ENCODE results near the gene RNASE7.

RNASE7 gene

DNA sequence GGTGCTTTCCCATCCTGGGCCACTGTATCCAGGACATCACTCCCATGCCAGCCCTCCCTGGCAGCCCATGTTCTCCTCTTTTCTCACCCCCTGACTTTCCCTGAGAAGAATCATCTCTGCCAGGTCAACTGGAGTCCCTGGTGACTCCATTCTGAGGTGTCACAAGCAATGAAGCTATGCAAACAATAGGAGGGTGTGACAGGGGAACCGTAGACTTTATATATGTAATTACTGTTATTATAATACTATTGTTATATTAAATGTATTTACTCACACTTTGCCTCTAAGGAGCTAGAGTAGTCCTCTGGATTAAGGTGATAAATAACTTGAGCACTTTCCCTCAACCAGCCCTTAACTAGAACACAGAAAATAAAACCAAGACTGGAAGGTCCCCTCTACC lies 47.1 kb downstream of the RNASE7 start:
- no peak for DNase-seq

DNA sequence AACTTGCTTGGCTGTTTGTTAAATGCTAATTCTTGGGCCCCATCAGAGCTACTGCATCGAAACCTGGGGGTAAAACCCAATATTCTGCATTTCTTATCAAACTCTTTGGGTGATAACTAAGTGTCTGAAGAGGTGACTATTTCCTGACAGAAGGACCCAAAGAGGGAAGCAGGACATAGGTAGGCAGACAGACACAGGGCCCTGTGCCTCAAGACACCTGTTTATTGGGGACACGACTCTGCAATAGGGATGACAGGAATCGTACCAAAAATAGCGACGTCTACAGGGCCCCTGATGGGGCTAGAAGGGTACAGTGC lies 47.7 kb downstream of the RNASE7 start:
- no peak for DNase-seq

DNA sequence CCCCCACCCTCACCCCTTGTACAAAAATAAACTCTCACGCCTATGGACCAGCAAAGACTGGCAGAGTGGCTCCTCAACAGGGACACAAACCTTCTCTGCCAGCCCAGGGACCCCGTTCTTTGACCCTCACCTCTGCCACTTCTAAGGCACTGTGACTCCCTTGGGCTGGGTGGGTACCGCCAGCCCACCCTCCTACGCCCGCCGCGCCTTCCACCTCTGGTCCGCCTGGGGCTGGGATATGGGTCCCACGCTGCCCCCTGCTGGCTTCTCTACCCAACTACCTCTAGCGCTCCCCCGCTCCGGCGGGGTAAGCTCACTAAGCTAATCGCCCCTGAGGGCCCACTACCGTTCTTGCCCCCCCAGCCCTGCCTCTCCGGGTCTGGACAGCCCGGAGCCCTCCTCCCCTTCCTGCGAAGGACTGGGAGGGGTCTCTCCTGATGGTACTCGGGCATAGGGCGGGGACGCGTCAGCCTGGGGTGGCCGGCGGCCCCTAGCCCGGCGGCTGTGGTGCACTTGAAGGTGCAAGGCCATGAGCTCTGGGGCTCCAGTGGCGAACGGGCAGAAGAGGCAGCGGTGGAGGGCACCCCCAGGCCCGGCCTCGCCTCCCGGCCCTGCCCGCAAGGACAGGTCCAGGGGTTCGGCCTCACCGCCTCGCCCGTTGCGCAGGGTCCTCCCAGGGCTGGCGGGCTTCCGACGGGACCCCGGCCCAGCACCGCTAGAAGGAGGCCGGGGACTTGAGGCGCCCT lies 48.2 kb downstream of the RNASE7 start:
- DNase-seq, result no peak

GRCh38 chr14:21090940-21091663 lies 48.9 kb downstream of the RNASE7 start:
- no peak for DNase-seq

DNA sequence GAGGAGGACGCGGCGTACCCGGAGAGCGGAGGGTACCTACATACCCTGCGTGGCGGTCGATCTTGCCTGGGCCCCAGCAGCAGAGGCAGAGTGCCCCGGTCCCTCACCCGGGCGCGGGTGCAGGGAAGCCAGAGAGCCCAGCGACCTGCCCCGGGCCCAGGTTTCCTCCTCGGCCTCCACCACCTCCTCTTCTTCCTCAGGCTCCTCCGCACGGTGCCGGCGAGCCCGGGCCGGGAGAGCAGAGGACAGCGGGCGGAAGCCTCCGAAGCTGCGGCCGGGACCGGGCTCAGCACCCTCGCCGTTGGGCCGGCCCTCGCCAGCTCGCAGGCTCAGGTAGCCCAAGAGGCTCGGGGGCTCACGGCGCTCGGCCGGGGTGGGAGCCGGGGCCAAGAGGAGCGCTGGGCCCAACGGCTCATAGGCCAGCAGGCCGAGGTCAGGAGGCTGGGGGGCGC lies 49.7 kb downstream of the RNASE7 start:
- no peak for DNase-seq

- no peak for DNase-seq
These were observed 50.3 kb downstream of the RNASE7 start for GRCh38 chr14:21092273-21093011.

- DNase-seq, result no peak
These were observed 50.9 kb downstream of the RNASE7 start for GRCh38 chr14:21093018-21093417.

Data from NCI-H2029 treated with DMSO at 0.1 percent for 48 hours (cell line).